IPS DF 4.7 (cell line): ENCODE data around the gene CD180.

Source experiments
- DNase-seq: peaks from one replicate; pipeline ENCODE4 v3.0.0-alpha.2; 2013; ENCODE audit warnings: low spot score; ENCODE audit errors: extremely low read depth

The CD180 gene

DNA sequence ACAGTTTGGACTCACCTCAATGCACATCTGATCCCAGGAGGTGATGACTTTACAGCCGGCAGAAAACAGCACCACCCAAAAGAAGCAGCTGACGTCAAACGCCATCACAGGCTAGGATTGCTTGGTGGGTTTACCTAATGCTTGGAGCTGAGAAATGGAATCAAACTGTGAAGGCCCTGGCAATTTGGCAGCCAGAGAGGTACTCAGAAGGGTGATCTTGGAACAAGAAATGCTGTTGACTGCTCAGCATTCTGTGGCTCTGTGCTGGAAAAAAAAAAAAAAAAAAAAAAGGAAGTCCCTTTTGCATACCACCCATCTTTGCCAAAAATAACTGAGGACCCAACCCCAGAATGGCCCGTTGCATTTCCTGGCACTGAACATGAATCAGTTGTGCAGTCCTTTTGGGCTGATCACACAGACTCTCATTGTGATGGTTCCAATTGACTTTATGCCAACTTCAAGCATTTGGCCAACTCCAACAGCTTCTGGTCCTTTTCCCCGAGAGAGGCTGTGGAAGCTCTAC is at the start of gene CD180:
Gene CD180 (minus strand): TSS at position 263 of the 523 bp plus-strand sequence. CDS start 158 bp downstream, at position 105.
- no peak for DNase-seq

GRCh38 chr5:67246108-67246507 is 49.5 kb upstream of the CD180 start:
- peak; percentile 41 for DNase-seq

- DNase-seq = no peak
These were observed 48.8 kb upstream of the CD180 start for GRCh38 chr5:67245259-67245846.

- no peak for DNase-seq
These were observed 47.8 kb upstream of the CD180 start for GRCh38 chr5:67244345-67244793.

DNA sequence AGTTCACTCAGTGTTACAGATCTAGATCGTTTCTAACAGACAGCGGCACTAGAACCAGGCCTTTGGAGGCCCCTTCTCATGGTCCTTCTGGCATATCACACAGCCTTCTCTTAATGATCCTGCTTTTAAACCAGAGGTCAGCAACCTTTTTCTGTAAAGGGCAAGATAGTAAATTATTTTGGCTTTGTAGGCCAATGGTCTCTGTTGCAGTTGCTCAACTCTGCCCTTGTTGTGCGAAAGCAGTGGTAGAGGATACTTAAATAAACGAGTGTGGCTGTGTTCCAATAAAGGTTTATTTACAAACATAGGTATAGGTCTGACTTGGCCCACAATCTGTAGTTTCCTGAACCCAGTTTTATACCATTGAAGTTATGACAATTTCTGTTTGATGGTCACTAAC is 47.3 kb upstream of the CD180 start:
- no peak for DNase-seq

DNA sequence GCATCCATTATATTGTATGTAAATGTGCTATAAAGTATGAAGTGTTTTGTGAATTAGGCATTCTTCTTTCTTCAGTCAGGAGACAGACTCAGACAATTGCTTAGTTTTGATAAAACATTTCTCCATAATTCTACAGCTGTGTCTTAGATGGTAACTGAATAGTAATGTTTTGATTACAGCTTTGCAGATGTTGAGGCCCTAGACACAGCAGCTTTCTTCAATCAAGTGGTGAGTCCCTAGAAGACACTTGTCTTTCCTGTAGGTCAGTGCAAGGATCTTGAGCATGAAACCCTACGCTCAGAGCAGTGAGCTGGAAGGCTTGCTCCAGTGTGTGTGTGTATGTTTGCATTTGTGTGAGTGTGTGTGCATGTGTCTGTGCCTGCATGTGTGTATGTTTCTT is 46.8 kb upstream of the CD180 start:
- DNase-seq = no peak

GRCh38 chr5:67241326-67241725 is 44.7 kb upstream of the CD180 start:
- no peak for DNase-seq

DNA sequence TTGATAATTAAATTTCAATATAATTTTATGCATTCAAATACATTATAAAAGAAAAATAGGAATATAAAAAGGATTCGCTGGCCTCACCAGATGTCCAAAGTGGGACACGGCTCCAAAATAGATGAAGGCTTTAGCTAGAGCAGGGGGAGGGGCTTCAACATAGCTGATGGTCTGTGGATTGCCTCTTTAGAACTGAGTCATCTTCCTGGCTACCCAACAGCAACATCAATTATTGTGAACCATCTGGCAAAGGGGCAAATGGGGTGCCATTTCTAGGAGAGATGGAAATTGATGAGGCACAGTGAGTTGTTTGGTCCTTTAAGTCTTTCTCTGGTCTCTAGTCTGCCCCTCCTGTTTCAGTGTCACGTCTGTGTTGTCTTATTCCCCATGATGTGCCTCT is 44.2 kb upstream of the CD180 start:
- DNase-seq = no peak

DNA sequence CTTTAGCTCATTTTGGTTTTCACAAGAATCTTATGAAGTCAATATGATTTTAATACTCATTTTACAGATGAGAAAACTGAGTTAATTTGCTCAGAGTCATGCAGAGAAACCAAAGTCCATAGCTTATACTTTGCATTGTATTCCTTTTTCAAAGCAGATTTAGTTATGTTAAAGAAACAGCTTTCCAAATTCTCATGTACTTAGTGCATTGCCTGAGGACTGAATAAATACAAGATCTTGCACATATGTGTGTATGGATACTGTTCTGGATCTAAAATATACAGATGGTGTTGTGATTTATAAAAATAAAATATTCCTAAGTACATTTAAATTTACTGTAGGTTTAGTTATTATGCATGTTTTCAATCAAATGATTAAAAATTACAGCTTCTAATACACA is 43.5 kb upstream of the CD180 start:
- DNase-seq = no peak

DNA sequence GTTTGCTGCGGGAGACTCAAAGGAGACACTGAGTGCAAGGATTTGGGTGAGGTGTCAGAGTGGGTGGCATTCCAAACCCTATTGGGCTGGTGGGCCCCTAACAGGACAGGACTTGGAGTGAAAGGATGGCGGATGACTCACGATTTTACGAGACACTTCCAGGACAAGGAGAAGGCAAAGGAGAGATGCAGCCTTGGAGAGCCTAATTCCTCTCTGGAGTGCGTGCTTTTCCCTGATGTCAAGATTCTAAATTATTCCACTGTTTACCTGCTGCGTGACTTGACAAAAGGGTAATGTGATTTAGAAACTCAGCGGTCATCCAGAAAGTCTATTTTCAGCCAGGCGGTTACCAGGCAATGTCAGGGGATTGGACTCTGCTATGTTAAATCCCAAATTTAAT is 41.6 kb upstream of the CD180 start:
- no peak for DNase-seq

DNA sequence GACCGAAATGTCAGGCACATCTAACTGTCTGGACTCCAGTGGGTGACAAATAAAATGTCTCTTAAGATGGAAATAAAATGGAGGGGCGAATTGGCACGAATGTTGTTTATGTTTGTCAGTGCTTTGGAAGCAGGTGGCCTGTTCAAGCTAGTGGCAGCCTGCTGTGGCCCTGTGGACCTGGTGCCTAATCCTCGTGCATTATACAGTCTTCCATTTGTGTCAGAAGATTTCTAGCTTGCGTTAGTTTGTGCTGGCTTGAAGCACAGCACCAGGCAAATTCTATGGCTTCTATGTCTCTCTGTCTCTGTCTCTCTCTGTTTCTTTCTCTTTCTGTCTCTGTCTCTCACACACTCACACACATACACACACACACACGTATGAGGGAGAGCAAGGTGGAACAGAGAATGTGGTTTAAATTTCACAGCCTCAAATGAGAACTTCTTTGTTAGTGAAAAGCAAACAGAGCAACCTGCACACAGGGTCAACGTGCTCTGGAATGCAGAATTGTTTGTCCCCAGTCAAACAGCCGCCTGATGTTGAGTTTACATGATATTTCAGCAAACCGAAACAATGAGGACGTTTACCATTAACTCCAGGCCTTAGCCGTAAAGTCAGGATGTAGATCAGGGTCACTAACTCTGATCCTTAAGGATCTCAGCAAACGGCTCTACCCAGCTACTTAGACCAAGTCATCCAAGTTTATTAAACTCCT is 39.0 kb upstream of the CD180 start:
- DNase-seq = no peak

GRCh38 chr5:67234671-67235176 is 38.1 kb upstream of the CD180 start:
- DNase-seq = no peak

GRCh38 chr5:67233075-67233474 is 36.5 kb upstream of the CD180 start:
- DNase-seq = no peak

DNA sequence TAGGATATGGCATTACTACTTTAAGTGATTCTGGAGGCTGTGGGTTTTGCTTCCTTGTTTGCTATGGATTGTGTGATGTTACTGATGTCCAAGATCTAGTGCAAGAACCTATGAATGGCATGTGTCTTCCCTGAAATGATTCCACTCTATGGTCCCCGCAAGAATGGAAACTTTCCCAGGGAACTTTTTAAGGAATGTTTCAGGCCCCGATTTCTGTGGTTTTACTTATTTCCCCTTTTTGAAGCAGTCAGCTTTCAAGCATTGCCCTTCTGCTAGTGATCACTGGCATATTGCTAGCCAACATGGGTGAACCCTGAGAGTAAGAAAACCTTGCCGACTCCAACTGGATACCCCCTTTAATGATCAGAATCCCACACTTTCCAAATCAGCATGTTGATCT is 26.6 kb upstream of the CD180 start:
- DNase-seq = no peak

- DNase-seq = no peak
These were observed 25.8 kb upstream of the CD180 start for GRCh38 chr5:67222243-67223025.

GRCh38 chr5:67221487-67222242 is 25.1 kb upstream of the CD180 start:
- DNase-seq = no peak

DNA sequence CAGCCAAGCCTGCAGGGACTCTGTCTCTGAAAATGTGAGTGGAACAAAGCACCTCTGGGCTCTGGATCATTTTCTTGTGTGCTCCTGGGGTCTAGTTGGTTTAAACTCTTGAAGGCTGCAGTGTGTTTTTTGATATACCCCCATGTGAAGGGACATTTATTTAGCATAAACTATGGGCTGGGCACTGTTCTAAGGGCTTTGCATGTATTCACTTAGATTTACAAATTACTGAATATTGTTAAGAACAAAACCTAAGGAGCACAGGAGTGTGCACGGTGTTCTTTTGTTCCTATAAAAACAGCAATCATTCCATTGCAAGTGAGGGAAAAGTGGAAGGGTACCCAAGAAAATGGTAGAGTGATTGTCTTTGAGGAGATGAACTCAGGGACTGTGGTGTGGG is 20.0 kb upstream of the CD180 start:
- no peak for DNase-seq

GRCh38 chr5:67215519-67216471 is 19.2 kb upstream of the CD180 start:
- no peak for DNase-seq

GRCh38 chr5:67214707-67215447 is 18.3 kb upstream of the CD180 start:
- DNase-seq = no peak
